KMS-11 (cell line): ENCODE results near the gene PGF.

Experiments
- H2AFZ ChIP-seq: fragments of 200-600 bp; sonication (generic); 2 replicates; pipeline ENCODE4 v1.6.1; 2016; ENCODE audit warnings: antibody characterized with exemption, mixed run types, low read depth
- H3K27ac ChIP-seq: fragments of 200-600 bp; sonication (generic); 2 replicates; pipeline ENCODE4 v1.6.1; 2016; ENCODE audit warnings: mild to moderate bottlenecking, mixed run types
- H3K27me3 ChIP-seq: fragments of 200-600 bp; sonication (generic); 2 replicates; pipeline ENCODE4 v1.6.1; 2017; ENCODE audit warnings: mild to moderate bottlenecking, low read depth, mixed run types, moderate library complexity; ENCODE audit not compliant: insufficient read depth
- H3K36me3 ChIP-seq: fragments of 200-600 bp; sonication (generic); 2 replicates; pipeline ENCODE4 v1.6.1; 2017; ENCODE audit warnings: mild to moderate bottlenecking, mixed run types; ENCODE audit not compliant: insufficient read depth
- H3K4me1 ChIP-seq: fragments of 200-600 bp; sonication (generic); 2 replicates; pipeline ENCODE4 v1.6.1; 2016; ENCODE audit warnings: mild to moderate bottlenecking, low read depth, mixed run types; ENCODE audit not compliant: poor library complexity, severe bottlenecking
- H3K4me2 ChIP-seq: fragments of 200-600 bp; sonication (generic); 2 replicates; pipeline ENCODE4 v1.7.0; 2016; ENCODE audit warnings: mild to moderate bottlenecking, mixed run types
- H3K4me3 ChIP-seq: fragments of 200-600 bp; sonication (generic); IDR thresholded peaks from 2 replicates; pipeline ENCODE4 v1.6.1; 2017; ENCODE audit warnings: low read depth, low read length, mixed read lengths; ENCODE audit not compliant: insufficient read depth
- H3K79me2 ChIP-seq: fragments of 200-600 bp; sonication (generic); 2 replicates; pipeline ENCODE4 v1.6.1; 2016; ENCODE audit warnings: low read depth, mixed run types; ENCODE audit not compliant: insufficient read depth
- H3K9ac ChIP-seq: fragments of 200-600 bp; sonication (generic); 2 replicates; pipeline ENCODE4 v1.6.1; 2016; ENCODE audit warnings: mild to moderate bottlenecking, mixed run types
- H4K20me1 ChIP-seq: fragments of 200-600 bp; sonication (generic); 2 replicates; pipeline ENCODE4 v1.6.1; 2016; ENCODE audit warnings: mild to moderate bottlenecking, mixed run types; ENCODE audit not compliant: insufficient read depth
- CTCF ChIP-seq: fragments of 200-600 bp; sonication (generic); conservative IDR thresholded peaks from 2 replicates; pipeline ENCODE4 v1.6.1; 2017; ENCODE audit warnings: low read depth, mild to moderate bottlenecking, antibody characterized with exemption, low read length, moderate library complexity, mixed read lengths

PGF gene

DNA sequence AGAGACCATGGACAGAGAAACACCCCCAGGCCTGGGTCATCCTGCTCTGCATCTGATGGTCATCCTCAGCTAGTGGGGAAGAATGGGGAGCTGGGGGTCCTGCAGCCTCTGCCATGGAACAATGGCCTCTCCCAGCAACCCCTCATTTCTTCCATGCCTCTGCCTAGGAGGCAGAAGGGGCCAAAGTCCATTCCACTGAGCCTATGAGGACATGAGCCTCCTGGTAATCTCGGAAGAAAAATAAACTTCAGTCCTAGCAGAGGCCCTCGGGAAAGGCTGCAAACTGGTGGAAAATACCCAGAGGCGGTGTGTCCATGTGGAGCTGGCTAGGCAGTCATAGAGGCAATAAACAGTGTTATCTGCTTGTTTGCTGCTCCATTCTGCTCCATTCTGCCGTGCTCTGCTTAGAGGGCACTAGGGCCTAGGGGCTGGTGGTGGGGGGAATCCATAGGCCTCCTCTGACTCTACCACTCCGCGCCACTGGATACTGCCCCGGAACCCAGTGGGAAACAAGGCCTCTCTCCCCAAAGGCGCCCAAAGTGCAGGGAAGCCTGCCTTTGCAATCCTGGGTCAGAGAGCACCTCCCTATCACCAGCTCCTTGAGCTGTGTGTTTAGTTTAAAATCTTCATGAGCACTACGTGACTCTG, 4.5 kb downstream of the PGF start:
- TF ChIP-seq CTCF, result no peak
- no peaks in the 10 kb centered on the region for H3K27me3 ChIP-seq
- H3K4me3 ChIP-seq, result no peak overlapping the region
- H3K9ac ChIP-seq, result no peak overlapping the region
- no peaks in the 10 kb centered on the region for H3K79me2 ChIP-seq
- H3K4me1 ChIP-seq, result no peaks in the 10 kb centered on the region
- H2AFZ ChIP-seq, result no peak overlapping the region
- H3K27ac ChIP-seq, result no peak overlapping the region
- no peak overlapping the region for H3K4me2 ChIP-seq
- no peaks in the 10 kb centered on the region for H3K36me3 ChIP-seq
- no peaks in the 10 kb centered on the region for H4K20me1 ChIP-seq

GRCh38 chr14:74949859-74950573, 5.4 kb downstream of the PGF start:
- Histone ChIP-seq H3K27me3 (no peaks in the 10 kb centered on the region), H3K9ac (no peak overlapping the region), H3K4me1 (no peaks in the 10 kb centered on the region), H3K27ac (no peak overlapping the region), H3K79me2 (no peaks in the 10 kb centered on the region), H3K4me2 (no peak overlapping the region), H4K20me1 (no peaks in the 10 kb centered on the region), H3K36me3 (no peaks in the 10 kb centered on the region), H3K4me3 (no peak overlapping the region), H2AFZ (no peak overlapping the region)
- TF ChIP-seq CTCF, result no peak

GRCh38 chr14:74949191-74949601, 6.2 kb downstream of the PGF start:
- H3K27me3 ChIP-seq, result no peaks in the 10 kb centered on the region
- H3K9ac ChIP-seq, result no peak overlapping the region
- H3K4me1 ChIP-seq, result no peaks in the 10 kb centered on the region
- H3K4me3 ChIP-seq, result no peak overlapping the region
- no peak overlapping the region for H2AFZ ChIP-seq
- no peak overlapping the region for H3K27ac ChIP-seq
- H4K20me1 ChIP-seq, result no peaks in the 10 kb centered on the region
- no peaks in the 10 kb centered on the region for H3K36me3 ChIP-seq
- no peak overlapping the region for H3K4me2 ChIP-seq
- no peaks in the 10 kb centered on the region for H3K79me2 ChIP-seq
- no peak for TF ChIP-seq CTCF

DNA sequence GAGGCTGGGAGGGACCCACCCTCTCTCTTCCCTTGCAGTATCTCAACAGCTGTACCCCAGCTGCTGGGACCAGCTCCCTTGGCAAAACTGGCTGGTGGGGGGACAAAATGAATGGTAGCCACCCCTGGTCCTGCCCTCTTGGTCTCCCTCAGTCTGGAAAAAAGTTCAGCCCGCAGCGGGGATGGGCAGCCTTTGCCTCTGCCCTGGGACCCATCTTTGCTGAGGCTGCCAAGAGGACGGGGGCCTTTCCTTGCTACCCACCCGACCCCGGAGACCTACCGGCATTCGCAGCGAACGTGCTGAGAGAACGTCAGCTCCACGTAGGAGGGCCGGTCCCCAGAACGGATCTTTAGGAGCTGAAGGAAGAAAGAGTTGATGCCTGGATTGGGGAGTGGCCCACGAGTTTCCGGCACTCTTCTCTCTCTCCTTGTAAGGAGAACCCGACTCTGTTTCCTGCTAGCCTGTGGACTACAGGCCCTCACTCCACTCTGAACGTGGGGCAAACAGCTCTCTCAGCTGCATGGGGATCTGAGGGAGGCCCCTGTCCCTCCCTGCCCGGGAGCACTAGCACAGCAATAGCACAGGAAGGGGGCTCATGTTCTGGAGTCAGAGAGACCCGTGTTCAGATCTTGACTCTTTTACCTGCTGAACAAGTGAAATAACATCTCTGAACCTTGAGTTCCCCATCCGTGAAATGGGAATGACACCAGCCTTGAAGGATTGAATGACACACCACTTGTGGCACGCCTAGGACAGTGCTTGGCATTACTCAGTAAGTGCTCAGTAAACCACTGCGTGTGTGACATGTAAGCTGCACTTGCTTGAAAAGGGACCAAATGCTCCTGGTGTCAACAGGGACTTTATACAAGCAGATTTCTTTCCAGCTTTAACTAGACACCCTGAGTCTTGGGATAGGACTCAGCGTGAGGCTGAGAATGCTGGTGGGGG, 6.9 kb downstream of the PGF start:
- Histone ChIP-seq H3K4me2 (no peak overlapping the region), H3K27me3 (no peaks in the 10 kb centered on the region), H3K4me3 (no peak overlapping the region), H3K4me1 (no peaks in the 10 kb centered on the region), H3K36me3 (no peaks in the 10 kb centered on the region), H2AFZ (no peak overlapping the region), H3K27ac (no peak overlapping the region), H4K20me1 (no peaks in the 10 kb centered on the region), H3K79me2 (no peaks in the 10 kb centered on the region), H3K9ac (no peak overlapping the region)
- no peak for TF ChIP-seq CTCF
